GM10248 (cell line): ENCODE results near the gene PLVAP.

ENCODE experiments used
- CTCF ChIA-PET: fragments of 300-600 bp; sonication (Branson Sonifier 250); formaldehyde crosslinking; extraction: SDS; loops from one replicate; lab custom pipeline; 2021; ENCODE audit warnings: antibody characterized with exemption; lab: Yijun Ruan, JAX
- POLR2A ChIA-PET: fragments of 350-650 bp; sonication (Branson Sonifier 250); formaldehyde crosslinking; extraction: SDS; loops from one replicate; lab custom pipeline; 2020; ENCODE audit warnings: antibody characterized with exemption; lab: Yijun Ruan, JAX
- DNase-seq: peaks from one replicate; pipeline ENCODE4 v3.0.0; 2012; ENCODE audit errors: extremely low spot score
- TF ChIP-seq, protein P1 (sequence below): IDR thresholded peaks from 2 replicates; pipeline ENCODE4 v1.5.1; 2012; ENCODE audit warnings: mild to moderate bottlenecking, low read depth; ENCODE audit errors: extremely low read depth, missing control alignments, control extremely low read depth

Gene PLVAP

DNA sequence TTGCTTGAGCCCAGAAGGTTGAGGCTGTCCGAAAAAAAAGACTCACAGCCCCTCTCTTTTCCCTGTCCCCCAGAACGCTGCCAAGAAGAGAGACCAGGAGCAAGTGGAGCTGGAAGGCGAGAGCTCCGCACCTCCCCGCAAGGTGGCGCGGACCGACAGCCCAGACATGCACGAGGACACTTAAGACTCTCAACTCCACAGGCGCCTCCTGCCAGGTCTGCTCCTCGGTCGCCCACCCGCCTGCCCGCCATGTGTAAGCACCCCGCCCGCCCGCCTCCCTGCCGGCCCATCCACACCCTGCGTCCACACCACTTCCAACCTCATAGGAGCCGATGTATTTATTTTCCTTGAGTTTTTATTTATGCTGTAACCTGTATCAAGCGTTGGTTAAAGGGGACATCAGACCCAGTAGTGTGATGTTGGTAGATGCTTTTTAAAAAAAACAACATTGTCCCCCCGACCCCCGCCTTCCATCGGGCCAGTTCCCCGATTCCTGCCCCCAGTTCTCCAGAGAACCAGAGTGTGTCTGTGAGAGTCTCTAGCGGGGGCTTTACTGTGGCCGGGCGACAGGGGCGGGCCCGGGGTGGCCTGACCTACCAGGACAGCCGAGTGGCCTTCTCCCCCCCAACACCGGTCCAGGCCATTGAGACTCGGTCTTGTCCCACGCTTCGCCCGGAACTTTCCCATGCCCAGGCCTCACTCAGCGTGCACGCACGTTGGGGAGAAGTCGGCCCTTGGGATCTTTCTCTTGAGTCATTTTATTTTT is 57.5 kb downstream of the PLVAP start:
- ChIA-PET CTCF (no interaction called here), POLR2A (no interaction called here)
- TF ChIP-seq, protein P1, sequence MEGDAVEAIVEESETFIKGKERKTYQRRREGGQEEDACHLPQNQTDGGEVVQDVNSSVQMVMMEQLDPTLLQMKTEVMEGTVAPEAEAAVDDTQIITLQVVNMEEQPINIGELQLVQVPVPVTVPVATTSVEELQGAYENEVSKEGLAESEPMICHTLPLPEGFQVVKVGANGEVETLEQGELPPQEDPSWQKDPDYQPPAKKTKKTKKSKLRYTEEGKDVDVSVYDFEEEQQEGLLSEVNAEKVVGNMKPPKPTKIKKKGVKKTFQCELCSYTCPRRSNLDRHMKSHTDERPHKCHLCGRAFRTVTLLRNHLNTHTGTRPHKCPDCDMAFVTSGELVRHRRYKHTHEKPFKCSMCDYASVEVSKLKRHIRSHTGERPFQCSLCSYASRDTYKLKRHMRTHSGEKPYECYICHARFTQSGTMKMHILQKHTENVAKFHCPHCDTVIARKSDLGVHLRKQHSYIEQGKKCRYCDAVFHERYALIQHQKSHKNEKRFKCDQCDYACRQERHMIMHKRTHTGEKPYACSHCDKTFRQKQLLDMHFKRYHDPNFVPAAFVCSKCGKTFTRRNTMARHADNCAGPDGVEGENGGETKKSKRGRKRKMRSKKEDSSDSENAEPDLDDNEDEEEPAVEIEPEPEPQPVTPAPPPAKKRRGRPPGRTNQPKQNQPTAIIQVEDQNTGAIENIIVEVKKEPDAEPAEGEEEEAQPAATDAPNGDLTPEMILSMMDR: no peak
- no peak for DNase-seq

GRCh38 chr19:17318966-17319365 is 58.2 kb downstream of the PLVAP start:
- ChIA-PET POLR2A (no interaction called here), CTCF (no interaction called here)
- TF ChIP-seq, protein P1: no peak
- DNase-seq: no peak

- CTCF ChIA-PET: interaction anchor here (1.6 kb wide), 1 partner anchor 8 kb away, joined by 4 read pairs; the partner anchor contains the start of gene MRPL34
- TF ChIP-seq, protein P1: no peak
- POLR2A ChIA-PET: no interaction called here
- DNase-seq: no peak
These were observed 63.0 kb downstream of the PLVAP start for GRCh38 chr19:17314007-17314593.

GRCh38 chr19:17312189-17313113 is 64.7 kb downstream of the PLVAP start:
- POLR2A ChIA-PET: interaction anchor here (0.6 kb wide), 1 partner anchor 77 kb away, joined by 4 read pairs; no protein-coding TSS in a partner anchor
- CTCF ChIA-PET: interaction anchor here (0.8 to 1.4 kb wide), 2 partner anchors 8 to 30 kb away, joined by 3 read pairs; no protein-coding TSS in a partner anchor
- no peak for DNase-seq
- TF ChIP-seq, protein P1: no peak

- POLR2A ChIA-PET: no interaction called here
- CTCF ChIA-PET: interaction anchor here (1.2 kb wide), 1 partner anchor 51 kb away, joined by 3 read pairs; no protein-coding TSS in a partner anchor
- TF ChIP-seq, protein P1: no peak
- DNase-seq: no peak
These were observed 65.5 kb downstream of the PLVAP start for GRCh38 chr19:17311455-17312188.
